SU-DHL-6 (cell line): Measurements from ENCODE around the gene BICD1.

ENCODE experiments used
- EZH2phosphoT487 ChIP-seq: fragments of 200-600 bp; sonication (generic), shearing (Covaris generic); conservative IDR thresholded peaks from 2 replicates; pipeline ENCODE4 v1.6.1; 2018; ENCODE audit warnings: mild to moderate bottlenecking, antibody characterized with exemption, low read length, moderate library complexity, mixed read lengths
- TF ChIP-seq, protein P1 (sequence below): fragments of 200-600 bp; sonication (generic); IDR thresholded peaks from one replicate; pipeline ENCODE4 v1.5.1; 2017; ENCODE audit warnings: antibody characterized with exemption, mild to moderate bottlenecking, low read length, moderate library complexity; ENCODE audit not compliant: insufficient read depth, poor library complexity, severe bottlenecking

DNA sequence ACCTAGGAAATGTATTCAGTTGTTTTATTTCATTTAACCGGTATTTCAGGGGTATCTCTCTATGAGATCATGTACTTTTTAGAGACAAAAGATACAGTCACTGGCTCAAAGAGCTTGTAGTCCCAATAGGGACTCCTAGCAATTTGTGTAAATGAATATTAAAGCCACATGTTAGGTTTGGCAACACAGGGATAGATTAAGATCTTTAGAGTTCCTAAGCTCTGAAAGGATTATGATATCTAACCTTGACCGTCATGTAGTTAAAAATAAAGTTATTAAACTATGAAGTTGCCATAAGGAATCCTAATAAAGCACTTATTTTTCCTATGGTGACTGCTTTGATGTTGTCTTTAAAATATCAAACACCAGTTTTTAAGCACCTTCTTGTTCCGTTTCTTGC, 192.3 kb downstream of the BICD1 start:
- TF ChIP-seq, protein P1, sequence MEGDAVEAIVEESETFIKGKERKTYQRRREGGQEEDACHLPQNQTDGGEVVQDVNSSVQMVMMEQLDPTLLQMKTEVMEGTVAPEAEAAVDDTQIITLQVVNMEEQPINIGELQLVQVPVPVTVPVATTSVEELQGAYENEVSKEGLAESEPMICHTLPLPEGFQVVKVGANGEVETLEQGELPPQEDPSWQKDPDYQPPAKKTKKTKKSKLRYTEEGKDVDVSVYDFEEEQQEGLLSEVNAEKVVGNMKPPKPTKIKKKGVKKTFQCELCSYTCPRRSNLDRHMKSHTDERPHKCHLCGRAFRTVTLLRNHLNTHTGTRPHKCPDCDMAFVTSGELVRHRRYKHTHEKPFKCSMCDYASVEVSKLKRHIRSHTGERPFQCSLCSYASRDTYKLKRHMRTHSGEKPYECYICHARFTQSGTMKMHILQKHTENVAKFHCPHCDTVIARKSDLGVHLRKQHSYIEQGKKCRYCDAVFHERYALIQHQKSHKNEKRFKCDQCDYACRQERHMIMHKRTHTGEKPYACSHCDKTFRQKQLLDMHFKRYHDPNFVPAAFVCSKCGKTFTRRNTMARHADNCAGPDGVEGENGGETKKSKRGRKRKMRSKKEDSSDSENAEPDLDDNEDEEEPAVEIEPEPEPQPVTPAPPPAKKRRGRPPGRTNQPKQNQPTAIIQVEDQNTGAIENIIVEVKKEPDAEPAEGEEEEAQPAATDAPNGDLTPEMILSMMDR = no peak
- TF ChIP-seq EZH2phosphoT487 = no peak
